Measurements from ENCODE around the gene ACSS1.

The ACSS1 gene

DNA sequence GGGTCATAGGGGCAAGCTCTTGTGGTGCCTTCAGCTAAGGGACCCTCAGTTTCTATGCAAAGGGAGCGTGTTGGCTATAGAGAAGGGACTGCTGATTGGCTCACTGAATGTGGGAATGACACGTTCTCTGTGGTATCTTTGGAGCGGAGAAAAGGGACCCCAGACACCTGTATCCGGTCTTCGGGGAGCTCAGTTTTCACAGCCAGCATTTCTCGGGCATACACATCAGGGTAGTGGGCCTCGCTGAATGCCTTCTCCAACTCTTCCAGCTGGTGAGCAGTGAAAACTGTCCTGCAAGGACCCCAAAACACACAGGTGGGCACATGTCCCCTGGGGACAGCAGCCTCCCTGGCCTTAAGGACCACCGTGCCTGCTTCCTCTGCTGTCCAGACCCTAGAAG lies 20.7 kb upstream of the ACSS1 start:
- no peak for DNase-seq (ENCODE audit: low read depth)

DNA sequence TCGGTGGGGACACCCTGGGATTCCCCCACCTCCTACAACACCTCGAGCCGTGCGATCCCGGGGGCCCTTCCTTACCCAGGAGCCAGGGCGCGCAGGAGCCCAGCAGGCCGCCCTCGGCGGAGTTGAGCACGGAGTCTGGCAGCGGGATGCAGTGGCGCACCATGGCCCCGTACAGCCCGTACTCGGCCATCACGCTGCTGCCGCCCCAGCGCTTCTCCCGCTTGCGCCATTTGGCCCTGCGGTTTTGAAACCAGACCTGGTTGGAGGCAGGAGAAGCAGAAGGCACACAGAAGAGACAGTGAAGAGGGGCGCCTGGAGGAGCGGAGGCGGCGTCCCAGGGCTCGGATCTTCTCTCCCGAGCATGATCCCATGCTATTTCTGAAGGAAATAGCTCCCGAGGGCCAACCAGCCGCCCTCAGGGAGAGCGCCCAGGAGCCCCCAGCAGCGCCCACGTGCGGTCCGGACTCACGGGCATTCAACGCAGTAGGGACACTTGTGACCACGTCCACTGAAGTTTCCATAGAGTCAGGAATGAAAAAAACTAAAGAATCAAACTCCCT lies 19.8 kb upstream of the ACSS1 start:
- no peak for DNase-seq (ENCODE audit: low read depth)

DNA sequence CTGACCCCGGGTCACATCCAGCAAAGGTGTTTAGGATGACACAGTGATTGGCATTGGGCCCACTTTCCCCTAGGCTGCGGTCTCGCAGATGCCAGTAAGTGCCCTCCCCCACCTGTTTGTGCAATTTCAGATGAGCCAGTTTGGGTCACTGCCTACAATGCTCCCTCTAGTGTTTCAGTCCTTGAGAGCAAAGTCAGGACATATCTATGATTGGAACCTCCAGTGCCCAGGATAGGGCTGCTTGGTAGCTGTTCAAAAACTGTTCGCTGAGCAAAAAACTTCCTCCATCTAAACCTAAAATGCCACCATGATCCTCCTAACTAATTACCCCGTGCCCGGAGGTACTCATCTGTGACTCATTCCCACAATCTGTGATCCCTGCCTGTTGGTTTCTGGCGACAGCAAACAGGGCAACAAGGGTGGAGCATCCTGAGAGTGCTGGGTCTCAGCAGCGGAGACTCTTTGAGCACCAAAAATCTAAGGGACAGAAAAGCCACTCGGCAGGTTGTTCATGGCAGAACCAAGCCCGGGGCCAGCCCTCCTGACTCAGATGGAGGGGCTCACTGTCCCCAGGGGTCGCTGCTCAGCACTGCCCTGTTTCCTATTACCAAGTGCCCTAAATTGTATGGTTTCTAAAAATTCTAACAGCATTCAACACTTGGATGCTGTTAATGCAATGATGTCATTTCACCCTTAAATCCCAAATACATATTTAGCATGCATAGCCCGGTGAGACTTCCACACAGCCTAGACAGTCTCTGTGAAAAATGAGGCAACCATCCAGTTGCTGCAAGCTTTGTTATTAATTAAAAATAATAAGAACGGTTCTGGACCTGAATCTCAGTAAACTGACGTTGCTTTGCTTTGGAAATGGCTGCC lies 19.0 kb upstream of the ACSS1 start:
- no peak for DNase-seq (ENCODE audit: low read depth)

DNA sequence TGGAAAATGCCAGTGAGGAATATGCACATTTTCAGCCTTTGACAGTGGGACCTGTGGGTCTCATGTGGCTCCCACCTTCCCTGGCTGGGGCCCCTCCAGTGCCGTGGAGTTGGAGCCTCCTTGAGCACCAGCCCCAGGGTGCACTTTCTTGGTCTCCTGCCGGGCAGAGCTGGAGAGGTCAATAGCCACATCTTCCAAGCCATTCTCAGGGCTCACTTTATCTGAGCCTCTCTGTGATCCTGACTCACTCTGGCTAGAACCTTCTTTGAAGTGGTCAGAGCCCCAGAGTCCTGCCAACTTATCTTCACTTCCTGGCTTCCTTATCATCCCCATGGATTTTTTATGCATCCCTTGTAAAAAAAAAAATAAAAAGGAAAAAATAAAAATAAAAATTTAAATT lies 18.3 kb upstream of the ACSS1 start:
- no peak for DNase-seq (ENCODE audit: low read depth)

DNA sequence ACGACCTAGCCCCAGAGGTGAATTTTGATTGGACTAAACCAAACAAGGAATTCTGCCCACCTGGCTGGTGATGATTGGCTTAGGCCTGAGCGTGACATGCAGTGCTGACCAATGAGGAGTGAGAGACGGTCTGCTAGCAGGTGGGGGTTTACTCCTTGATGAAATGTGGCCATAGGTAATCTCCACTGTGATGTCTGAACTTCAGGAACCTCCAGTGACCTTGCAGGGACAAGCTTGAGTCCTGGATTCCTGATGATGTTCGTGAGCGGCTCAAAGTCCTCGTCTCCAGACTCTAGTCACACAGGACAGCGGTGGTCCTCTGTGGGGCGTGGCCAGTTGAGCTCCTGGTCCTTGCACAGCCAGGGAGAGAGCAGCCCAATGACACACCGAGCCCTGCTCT lies 15.6 kb upstream of the ACSS1 start:
- no peak for DNase-seq (ENCODE audit: low read depth)

DNA sequence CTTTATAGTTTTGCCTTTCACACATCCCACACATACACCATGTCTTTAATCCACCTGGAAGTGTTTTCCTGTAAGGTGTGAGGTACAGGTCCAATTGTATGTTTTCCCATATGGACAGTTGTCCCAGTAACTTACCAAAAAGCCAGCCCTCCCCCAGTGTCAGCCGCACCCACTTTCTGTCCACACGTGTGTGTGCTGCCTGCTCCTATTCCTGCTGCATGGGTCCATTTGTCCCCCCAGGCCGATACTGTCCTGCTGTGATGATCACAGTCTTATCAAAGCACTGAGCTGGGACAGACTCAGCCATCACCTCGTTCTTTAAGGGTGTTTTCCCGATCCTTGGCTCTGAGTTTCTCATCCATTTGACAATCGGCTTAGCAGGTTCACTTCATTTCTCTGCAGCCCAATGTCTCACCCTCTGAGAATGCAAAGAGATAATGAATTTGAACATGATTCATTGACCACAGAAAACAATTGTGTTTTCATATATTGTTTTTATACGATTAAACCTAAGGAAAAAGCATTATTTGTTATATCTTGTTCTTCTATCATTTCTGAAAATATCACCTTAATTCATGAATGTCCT lies 14.4 kb upstream of the ACSS1 start:
- DNase-seq (ENCODE audit: low read depth): no peak

DNA sequence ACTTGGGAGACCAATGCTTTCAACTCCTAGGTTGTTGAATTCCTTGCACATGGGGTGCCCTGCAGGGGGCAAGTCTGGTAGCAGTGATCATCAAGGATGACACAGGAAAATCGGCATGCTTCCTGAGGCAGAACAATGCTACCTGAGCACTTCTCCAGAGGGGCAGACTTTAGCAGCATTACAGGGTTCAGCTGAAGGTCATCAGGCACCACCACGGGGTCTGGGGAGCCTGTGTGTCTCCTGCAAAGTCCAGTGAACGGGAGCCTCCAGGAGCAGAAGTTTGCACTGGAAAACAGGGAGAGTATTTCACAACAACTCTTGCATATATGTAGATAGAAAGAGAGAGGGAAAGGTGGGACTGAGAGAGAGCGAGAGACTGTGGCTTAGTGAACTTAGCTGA lies 13.8 kb upstream of the ACSS1 start:
- DNase-seq (ENCODE audit: low read depth): no peak

DNA sequence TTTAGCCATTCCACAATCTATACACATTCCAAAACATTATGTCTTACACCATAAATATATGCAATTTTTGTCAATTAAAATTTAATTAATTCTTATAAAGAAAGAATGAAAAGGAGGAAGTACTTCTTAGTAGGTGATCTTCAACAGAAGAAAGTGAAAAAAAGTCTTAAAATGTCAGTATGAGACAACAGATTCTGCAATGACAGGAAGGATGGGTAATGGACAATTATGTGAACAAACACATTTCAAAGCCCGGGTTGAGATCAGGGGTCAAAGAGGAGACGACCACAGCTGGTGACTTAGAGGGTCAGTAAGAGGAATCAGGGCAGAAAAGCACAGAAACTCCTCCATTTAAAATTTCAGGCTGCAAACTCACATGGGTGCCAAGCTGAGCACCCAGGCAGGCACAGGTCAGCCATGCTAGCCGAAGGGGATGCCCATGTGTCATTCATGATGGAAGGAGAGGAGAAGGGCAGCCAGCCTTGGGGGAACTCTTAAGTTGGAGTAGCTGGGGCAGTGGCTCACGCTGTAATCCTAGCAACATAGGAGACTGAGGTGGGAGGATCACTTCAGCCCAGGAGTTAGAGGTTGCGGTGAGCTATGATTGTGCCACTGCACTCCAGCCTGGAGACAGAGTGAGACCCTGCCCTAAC lies 13.0 kb upstream of the ACSS1 start:
- DNase-seq (ENCODE audit: low read depth): no peak

DNA sequence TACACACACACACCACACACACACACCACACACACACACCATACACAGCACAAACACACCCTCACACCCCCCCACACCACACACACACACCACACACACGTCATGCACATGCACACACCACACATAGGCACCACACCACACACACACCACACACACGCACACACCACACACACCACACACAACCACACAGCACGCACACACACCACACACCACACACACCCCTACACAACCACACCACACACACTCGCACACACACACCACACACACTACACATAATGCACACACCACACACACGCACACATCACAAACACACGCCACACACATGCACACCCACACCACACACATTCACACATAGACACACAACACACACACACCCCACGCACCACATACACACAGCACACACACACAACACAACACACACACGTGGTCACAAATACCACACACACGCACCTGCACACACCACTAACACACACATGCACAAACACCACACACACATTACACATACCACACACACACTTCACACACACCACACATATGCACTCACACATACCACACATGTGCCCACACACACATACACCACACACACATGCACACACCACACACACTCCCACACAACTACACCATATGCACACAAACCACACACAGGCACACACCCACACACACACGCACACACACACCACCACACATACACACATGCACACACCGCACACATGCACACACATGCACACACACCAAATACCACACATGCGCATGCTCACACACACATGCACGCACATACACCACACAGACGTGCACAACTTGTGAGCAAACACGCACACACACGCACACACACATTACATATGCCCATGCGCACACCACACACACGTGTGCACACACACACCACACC lies 9.4 kb upstream of the ACSS1 start:
- no peak for DNase-seq (ENCODE audit: low read depth)

DNA sequence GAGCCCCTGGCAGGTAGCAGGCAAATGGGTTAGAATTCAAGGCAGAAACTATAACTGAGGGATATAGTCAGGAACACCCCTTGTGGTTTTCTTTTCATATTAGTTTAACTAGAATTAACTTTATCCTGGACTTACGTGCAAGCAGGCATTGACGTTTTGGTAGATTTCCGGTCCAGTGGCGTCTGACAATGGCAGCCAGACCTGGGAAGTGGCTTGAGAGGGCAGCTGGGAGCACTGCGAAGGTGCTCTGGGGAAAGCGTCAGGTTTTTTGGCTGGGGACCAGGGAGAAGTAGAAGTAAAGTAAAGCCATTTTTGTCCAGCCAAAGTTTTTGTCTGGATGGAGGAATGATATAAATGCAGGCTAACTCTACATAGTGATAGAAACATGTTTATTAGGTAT lies 8.4 kb upstream of the ACSS1 start:
- DNase-seq (ENCODE audit: low read depth): no peak

DNA sequence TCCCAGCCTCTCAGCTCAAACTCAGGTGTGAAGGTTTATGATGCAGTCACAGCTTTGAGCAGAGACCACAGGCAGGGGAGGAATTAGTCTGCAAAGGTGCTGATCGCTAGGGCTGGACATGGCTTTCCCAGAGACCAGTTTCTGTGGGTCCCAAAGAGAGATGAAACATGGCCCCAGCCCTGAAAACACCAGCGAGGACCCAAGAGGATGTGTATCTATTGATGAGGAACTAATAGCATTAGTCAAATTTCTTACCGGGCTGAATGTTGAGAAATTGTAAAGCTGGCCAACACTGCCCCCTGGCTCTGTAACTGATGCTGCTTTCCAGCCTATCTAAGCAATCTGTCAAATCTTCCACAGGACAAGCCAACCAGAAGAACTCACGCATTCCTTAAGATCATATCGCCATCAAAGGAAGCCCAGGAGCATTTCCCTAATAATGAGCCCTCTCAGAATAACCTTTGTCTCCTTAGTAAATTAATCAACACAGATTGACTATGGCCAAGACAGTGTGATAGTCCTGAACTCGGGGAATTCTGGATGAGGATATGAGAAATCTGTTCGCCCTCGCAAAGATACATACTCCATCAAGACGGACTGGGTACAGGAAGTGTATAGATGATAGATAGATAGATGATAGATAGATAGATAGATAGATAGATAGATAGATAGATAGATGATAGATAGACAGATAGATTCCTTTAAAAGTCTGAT lies 7.8 kb upstream of the ACSS1 start:
- no peak for DNase-seq (ENCODE audit: low read depth)

DNA sequence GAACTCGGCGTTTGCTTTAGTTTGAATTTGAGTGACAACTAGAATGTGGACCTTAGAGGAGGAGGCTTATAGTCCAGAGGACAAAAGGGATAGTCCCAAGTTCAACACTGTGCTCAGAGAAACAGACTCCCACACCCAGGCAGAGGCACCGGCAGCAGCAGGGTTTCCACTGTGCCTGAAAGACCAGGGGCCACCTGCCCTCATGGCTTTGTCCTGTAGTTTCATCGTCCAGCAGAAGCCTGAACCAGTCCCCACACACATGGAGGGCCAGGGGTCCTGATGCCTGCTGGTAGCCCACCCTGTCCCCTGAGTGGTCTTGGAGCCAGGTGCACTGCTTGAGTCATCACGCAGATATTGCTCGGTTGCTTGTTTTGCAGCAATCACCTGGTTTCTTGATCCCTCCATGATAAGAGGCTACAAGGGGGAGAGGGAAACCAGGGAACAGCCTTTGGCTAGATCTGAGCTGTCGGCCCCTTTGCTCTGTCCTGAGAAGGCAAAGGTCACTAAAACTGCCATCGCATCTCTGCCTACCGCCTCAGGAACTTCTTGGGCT lies 7.2 kb upstream of the ACSS1 start:
- no peak for DNase-seq (ENCODE audit: low read depth)

DNA sequence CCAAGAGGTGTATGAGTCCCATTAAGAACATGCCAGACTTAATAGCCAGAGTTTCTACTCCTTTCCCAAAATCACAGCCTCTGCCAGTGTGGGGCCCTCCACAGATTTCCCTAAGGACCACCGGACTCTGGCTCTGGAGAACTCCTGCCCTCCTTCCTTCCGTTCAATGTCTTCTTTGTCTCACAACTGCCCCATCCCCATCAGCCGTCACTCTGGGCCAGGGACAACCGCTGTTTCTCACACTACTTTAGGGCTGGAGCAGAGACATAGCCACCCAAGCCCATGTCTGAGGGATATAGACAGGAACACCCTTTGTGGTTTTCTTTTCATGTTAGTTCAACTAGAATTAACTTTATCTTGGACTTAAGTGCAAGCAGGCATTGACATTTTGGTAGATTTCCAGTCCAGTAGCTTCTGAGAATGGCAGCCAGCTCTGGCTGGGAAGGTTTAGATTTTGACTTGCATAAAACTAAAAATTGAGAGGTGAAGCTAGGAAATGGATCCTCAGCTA lies 6.7 kb upstream of the ACSS1 start:
- DNase-seq (ENCODE audit: low read depth): no peak

DNA sequence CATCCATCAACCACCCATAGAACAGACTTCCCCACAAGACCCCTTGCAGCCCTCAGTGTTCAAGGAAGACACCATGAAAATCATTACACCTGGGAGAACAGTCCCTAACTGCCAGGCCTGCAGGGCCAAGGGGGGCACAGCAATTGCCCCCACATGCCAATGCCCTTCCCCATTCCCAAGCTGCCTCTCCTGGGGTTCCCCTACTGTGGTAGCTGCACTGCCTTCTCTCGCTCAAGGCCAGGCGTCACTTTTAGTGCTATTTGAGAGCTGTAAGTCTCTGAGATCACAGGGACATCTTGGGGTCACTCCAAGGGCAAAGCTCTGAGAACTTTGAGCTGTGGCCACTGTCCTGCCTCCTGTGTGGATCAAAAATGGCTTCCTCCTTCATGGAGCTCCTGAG lies 6.0 kb upstream of the ACSS1 start:
- no peak for DNase-seq (ENCODE audit: low read depth)

DNA sequence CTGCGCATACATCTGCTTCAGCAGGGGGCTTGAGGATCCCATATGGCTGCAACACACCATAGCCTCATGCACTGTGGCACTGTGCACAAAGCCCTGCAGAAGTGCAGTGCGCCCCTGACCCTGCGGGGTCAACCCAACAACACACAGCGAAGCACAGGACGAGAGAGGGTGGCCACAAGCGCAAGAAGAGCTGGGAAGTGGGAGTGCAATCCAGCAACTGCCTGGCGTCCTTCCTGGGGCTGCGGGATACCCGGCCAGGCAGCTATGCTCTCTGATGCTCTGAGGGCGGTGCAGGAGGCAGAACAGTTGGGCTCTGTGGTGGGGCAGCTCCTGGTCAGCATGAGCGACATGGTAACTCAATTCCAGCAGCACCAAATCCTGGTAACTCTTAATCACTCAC lies 5.6 kb upstream of the ACSS1 start:
- DNase-seq (ENCODE audit: low read depth): no peak

DNA sequence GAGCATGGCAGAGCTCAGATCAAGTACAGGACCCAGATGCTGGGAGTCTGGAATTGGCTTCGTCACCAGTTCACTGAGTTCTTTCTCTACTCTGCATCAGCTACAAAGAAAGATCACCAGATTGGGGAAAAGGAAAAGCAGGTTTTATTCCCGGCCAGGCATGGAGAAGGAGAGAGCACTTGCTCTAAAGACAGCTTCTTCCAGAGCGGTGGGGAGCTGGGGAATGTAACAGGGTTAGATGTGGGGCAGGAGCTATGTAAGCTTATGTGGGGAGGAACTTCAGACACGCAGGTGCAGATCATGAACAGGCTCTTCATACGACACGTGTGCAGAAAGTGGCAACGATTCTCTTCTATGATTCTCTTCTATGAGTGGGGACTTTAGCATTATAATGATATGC lies 4.9 kb upstream of the ACSS1 start:
- no peak for DNase-seq (ENCODE audit: low read depth)

DNA sequence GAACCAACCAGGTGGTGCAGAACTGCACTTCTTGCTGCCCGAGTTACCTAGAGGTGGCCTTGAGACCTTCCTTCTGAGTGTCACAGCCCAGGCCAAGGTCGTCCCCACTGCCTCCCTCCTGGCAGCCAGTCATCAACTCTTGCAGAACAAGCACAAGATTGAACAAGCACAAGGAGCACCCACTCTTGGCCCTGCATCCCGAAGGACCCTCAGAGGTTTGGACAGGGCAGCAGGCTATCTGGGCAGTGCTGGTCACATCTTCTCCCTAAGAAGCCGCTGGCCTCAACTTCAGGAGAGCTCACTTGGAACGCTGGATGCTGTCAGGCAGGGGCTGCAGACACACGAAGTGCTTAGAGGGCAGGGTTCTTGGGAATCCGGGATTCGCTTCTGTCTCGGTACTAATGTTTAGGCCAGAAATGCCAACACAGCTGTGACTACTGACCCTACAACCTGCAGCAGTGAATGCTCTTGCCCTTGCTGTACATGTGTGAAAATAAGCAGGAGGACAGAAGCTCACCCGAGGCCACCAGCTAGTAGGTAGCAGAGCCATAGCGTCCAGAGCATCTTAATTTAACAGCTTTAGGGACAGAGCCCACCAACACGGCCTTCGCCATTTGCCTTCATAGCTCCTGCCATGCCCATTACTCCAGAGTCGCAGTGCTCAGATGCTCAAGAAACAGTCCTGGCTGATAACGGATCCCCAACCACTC lies 4.0 kb upstream of the ACSS1 start:
- no peak for DNase-seq (ENCODE audit: low read depth)

DNA sequence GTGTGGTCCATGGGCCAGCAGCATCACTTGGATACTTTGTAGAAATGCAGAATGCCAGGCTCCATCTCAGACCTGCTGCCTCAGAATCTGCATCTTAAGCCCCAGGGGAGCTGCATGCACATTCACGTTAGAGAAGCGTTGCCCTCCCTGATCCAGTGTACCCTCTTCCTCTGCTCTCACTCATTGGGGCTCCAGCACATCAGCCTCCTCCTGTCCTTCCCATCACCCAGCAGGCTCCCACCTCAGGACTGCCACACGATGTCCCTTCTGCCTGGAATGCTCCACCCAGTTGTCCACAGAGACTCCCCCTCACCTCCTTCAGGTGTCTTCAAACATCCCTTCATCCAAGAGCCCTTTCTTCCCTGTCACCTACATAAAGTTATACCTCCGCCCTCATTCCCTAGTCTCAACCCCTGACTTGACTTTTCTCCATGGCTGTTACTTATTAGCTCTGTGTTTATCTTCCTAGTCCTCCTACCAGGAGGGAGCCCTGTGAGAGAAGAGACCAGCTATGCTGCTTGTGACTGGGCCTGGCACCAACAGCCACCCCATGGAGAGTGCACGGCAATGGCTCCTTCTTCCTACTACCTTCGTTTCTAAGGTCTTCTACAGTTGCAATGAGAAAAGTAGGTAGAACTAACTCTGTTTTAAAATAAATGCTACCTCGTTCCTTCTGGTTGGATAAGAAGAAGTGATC lies 3.3 kb upstream of the ACSS1 start:
- no peak for DNase-seq (ENCODE audit: low read depth)

DNA sequence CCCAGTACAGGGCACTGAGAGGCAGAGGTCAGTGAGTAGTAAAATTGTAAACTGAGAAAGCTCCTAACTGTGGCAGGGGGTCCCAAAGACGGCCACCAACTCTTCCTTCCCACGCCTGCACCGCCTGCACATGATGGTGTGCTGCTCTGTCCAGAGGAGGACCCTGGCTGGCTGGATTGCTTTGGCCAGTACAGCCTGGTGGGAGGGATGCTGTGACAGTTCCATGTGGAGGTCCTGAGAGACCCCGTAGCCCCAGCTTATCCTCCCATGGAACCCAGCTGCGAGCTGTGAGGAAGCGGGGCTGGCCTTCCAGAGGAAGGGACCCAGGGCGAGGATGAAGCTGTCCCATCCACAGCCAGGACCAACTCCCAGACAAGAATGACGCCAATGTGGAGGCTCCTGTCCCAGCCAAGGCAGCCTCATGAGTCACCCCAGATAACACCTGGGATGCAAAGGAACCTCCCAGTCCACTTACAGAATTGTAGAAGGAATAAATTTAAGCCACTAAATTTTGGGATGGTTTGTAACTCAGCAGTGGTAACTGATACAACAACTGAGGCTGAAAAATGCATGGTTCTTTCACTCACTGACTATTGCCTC lies 2.0 kb upstream of the ACSS1 start:
- no peak for DNase-seq (ENCODE audit: low read depth)
